GM23248 (cell line): ENCODE measurements around the gene PIK3R1.

Source experiments
- EZH2 ChIP-seq: fragments of 200-600 bp; sonication (generic); IDR thresholded peaks from 2 replicates; pipeline ENCODE4 v1.6.1; 2018; ENCODE audit warnings: antibody characterized with exemption, mild to moderate bottlenecking; ENCODE audit not compliant: insufficient read depth, poor library complexity, severe bottlenecking
- EZH2phosphoT487 ChIP-seq: fragments of 200-600 bp; sonication (generic); IDR thresholded peaks from 2 replicates; pipeline ENCODE4 v1.6.1; 2018; ENCODE audit warnings: antibody characterized with exemption, moderate library complexity, mild to moderate bottlenecking, low read depth; ENCODE audit not compliant: insufficient read depth

GRCh38 chr5:68251804-68252522 lies 36.4 kb downstream of the PIK3R1 start:
- TF ChIP-seq EZH2 (no peak), EZH2phosphoT487 (no peak)
